ENCODE measurements around the gene IL10RA. TPM values are rescaled to one million over a fixed set of nuclear protein-coding genes. Genes with fewer than 3 reads are reported as not detected.
"Not testable (repeated sequence)": the region's sequence is repeated elsewhere in the genome, so short reads cannot be mapped to it uniquely, and the experiment has no call there.

IL10RA gene
- total RNA-seq, 1 experiment from 2014 or later: 0.12 TPM

DNA sequence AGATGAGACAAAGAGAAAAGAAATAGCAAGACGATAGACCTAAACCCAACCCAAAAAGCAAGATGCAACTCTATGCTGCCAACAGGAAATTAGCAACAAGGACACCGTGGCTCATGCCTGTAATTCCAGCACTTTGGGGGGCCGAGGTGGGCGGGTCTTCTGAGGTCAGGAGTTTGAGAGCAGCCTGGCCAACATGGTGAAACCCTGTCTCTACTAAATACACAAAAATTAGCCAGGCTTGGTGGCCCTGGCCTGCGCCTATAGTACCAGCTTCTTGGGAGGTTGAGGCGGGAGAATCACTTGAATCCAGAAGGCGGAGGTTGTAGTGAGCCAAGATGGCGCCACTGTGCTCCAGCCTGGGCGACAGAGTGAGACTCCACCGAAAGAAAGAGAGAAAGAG is 24.3 kb upstream of the IL10RA start:
- no peak for DNase-seq (ENCODE audit: low read depth)

- DNase-seq (ENCODE audit: low read depth): no peak
Observed at GRCh38 chr11:117962826-117963225, 23.4 kb upstream of the IL10RA start.

- no peak for DNase-seq (ENCODE audit: low read depth)
Observed at GRCh38 chr11:117966908-117967307, 19.3 kb upstream of the IL10RA start.

- DNase-seq (ENCODE audit: low read depth): no peak
Observed at GRCh38 chr11:117969160-117969991, 16.8 kb upstream of the IL10RA start.

- peak; percentile 39 for DNase-seq (ENCODE audit: low read depth)
Observed at GRCh38 chr11:117970400-117971024, 15.7 kb upstream of the IL10RA start.

DNA sequence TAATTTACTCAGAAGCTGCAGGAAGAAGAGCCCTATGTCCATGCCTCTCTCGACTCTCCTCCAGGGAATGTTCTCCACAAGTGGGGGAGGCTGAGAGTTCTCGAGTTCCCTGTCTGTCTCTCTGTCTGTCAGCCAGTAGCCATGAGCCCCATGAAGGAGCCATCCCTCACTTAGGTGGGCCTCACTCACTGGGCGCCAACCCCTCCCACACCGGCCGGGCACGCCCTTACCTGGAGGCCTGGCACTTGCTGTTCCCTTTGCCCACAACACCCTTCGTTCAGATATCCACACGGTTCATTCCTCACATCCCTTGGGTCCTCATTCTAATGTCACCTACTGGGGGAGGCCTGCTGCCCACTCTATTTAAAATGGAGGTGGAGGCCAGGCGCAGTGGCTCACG is 14.2 kb upstream of the IL10RA start:
- no peak for DNase-seq (ENCODE audit: low read depth)

- no peak for DNase-seq (ENCODE audit: low read depth)
Observed at GRCh38 chr11:117972629-117973502, 13.3 kb upstream of the IL10RA start.

DNA sequence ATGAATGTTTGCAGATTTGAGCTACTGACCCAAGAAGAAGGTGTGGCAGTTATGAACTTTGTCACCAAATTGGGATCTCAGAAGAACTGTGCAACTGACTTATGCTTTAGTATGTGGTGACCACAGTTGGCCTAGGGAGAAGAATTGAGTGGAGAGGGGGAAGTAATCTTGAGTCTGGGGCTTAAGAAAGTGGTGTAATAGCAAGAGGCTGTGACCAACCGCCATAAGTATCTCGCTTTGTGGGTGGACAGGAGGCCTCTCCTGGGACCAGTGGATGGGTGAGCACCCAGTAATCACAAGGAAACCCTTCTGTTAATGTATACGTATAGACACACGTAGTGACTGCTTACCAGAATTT is 12.7 kb upstream of the IL10RA start:
- no peak for DNase-seq (ENCODE audit: low read depth)

GRCh38 chr11:117976445-117976844 is 9.7 kb upstream of the IL10RA start:
- no peak for DNase-seq (ENCODE audit: low read depth)

DNA sequence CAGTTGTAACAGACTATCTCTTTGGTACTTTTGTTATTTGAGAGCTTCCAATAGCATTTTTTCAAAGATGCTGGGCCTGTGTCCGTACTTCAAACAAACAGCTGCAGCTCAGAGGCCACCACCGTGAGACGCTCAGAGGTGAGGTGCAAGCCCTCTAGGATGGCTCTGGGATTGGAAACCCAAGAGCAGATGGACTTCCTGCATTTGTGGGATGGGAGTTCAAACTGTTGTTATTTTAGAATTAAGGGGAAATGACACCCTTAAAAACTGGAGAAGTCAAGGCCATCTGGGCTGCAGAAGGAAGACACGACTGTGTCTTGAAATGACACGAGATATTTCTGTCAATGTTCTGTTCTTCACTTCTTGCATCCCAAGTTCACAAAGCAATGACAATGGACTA is 9.2 kb upstream of the IL10RA start:
- DNase-seq (ENCODE audit: low read depth): no peak

DNA sequence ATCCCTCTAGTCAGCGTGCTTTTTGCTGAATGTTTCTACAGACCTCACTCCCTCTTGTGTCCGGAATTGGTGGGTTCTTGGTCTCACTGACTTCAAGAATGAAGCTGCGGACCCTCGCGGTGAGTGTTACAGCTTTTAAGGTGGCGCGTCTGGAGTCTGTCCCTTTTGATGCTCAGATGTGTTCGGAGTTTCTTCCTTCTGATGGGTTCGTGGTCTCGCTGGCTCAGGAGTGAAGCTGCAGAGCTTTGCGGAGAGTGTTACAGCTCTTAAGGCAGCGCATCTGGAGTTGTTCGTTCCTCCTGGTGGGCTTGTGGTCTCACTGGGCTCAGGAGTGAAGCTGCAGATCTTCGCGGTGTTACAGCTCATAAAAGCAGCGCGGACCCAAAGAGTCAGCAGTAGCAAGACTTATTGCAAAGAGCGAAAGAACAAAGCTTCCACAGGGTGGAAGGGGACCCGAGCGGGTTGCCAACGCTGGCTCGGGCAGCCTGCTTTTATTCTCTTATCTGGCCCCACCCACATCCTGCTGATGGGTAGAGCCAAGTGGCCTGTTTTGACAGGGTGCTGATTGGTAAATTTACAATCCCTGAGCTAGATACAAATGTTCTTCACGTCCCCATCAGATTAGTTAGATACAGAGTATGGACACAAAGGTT is 8.5 kb upstream of the IL10RA start:
- DNase-seq (ENCODE audit: low read depth): not testable (repeated sequence)

- DNase-seq (ENCODE audit: low read depth): not testable (repeated sequence)
Observed at GRCh38 chr11:117978291-117978910, 7.8 kb upstream of the IL10RA start.

- no peak for DNase-seq (ENCODE audit: low read depth)
Observed at GRCh38 chr11:117978991-117979390, 7.2 kb upstream of the IL10RA start.

GRCh38 chr11:117979481-117980211 is 6.5 kb upstream of the IL10RA start:
- no peak for DNase-seq (ENCODE audit: low read depth)

DNA sequence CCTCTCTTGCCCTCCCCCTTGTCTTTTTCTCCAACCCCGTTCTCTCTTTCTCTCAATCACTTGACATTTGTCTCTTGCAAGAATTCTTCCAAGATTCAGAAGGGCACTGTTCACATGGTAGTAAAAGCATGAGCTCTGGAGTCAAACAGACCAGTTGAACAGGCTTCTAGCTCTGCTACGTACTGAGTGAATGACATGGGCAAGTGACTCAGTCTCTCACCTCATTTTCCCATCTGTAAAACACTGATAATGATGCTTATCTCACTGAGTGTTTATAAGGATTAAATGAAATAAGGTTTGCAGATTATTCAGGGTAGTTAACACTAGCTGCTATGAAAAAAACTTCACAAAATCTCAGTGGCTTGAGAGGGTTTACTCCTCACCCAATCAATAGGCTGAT is 5.9 kb upstream of the IL10RA start:
- DNase-seq (ENCODE audit: low read depth): no peak

DNA sequence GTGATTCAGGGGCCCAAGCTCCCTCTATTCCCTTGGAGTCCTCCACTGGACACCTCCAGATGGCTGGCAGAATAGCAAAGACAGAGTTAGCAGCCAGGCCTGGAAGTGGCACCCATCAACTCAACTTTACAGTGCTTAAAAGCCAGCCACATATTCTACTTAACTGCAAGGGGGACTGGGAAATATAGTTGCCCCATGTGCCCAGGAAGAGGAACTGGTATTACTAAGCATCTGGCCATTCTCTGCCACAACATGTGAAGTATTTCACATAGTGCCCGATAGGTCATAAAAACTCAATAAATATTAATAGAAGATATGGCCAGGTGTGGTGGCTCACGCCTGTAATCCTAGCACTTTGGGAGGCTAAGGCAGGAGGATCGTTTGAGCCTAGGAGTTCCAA is 5.5 kb upstream of the IL10RA start:
- no peak for DNase-seq (ENCODE audit: low read depth)

- no peak for DNase-seq (ENCODE audit: low read depth)
Observed at GRCh38 chr11:117983163-117983475, 3.1 kb upstream of the IL10RA start.

- DNase-seq (ENCODE audit: low read depth): peak; percentile 34
Observed at GRCh38 chr11:117984476-117984875, 1.7 kb upstream of the IL10RA start.

- no peak for DNase-seq (ENCODE audit: low read depth)
Observed at GRCh38 chr11:117986981-117987574, 884 bp downstream of the IL10RA start.

DNA sequence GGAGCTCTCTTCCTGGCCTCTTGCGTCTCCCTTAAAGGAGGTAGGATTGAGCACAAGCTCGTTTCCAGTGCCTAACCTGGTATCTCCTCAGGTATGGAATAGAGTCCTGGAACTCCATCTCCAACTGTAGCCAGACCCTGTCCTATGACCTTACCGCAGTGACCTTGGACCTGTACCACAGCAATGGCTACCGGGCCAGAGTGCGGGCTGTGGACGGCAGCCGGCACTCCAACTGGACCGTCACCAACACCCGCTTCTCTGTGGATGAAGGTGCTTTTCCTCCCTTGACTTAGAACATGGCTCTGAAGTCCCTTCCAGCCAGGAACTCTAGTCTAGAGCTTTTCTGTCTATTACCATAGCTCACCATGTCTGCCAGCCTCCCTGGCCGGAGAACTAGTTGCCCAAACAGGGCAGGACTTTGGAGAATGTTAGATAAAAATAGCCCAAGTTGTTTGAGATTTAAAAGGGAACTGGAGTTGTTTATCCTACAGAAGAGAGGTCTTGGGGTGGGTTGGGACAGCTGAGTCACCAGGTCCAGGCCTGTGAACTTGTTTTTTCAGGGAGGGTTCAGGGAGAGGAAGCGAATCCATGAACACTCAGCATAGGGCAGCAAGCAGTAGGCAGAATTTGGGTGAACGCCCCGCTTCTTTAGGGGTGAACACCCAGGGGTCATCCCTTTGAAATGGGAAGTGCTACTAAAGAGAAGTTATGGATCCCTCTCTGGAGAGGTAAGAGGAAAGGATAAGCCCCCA is 3.3 kb downstream of the IL10RA start:
- no peak for DNase-seq (ENCODE audit: low read depth)
